A549 treated with GW870086 at 1 μM for 4 hours (cell line): ENCODE results near the gene IMMP1L. TPM values are rescaled to one million over a fixed set of nuclear protein-coding genes. Genes with fewer than 3 reads are reported as not detected.

Source experiments
- total RNA-seq: library from RNA; stranded (reverse); fragments of 200-300 nt; extraction: Qiagen RNA extraction; gene quantifications from 5 replicates; pipeline ENCODE4 v1.2.3, GENCODE V29; 2022; ENCODE audit warnings: low read depth

Gene IMMP1L
- 31.8 to 71.6 TPM (median 40.1 TPM) in 5 replicates for total RNA-seq

GRCh38 chr11:31509429-31510345 is at the start of gene IMMP1L, which contains the start of gene ELP4:
Gene IMMP1L (minus strand): TSS chr11:31509622. CDS start chr11:31463276, 46,346 bp downstream.
Gene ELP4 (plus strand): TSS chr11:31509767. CDS start chr11:31509785, 18 bp downstream.

Other genes with a start within 250 kb of the IMMP1L start
- gene DCDC1, start 139.9 kb downstream of the IMMP1L start, total RNA-seq, result 0.37 to 0.78 TPM (median 0.51 TPM) in 5 replicates
- 7.4 to 11.6 TPM (median 10.9 TPM) in 5 replicates for gene DNAJC24, start 139.8 kb downstream of the IMMP1L start, total RNA-seq
- 6.5 to 9.2 TPM (median 8.5 TPM) in 5 replicates for gene ELP4, start 145 bp upstream of the IMMP1L start, total RNA-seq